Measurements from ENCODE around the gene DDX1.

Gene DDX1

GRCh38 chr2:15603948-15604347 is 12.3 kb downstream of the DDX1 start:
- no peak for DNase-seq (ENCODE audit: low spot score)
- Histone ChIP-seq H3K27ac (no peak overlapping the region), H3K4me3 (no peak overlapping the region)
- no peak for TF ChIP-seq CTCF (IDR thresholded peaks at IDR 0.05)

DNA sequence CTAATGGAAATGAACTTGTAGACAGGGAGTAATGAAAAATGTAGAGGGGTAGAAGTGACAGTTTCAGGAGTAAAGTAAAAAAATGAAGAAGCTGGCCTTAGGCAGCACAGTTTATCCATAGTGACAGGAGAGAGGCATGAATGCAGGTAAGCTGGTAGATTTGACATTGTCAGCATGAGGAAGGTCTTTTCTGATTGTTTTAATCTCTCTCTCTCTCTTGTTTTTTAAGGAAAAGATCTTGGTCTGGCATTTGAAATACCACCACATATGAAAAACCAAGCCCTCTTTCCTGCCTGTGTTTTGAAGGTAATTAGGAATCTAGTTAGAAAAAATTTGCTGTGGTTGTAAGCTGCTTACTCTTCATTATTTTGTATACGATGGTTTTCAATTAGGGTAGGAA is 14.1 kb downstream of the DDX1 start:
- Histone ChIP-seq H3K27ac (no peak overlapping the region), H3K4me3 (no peak overlapping the region)
- no peak for DNase-seq (ENCODE audit: low spot score)
- TF ChIP-seq CTCF (IDR thresholded peaks at IDR 0.05) = no peak

DNA sequence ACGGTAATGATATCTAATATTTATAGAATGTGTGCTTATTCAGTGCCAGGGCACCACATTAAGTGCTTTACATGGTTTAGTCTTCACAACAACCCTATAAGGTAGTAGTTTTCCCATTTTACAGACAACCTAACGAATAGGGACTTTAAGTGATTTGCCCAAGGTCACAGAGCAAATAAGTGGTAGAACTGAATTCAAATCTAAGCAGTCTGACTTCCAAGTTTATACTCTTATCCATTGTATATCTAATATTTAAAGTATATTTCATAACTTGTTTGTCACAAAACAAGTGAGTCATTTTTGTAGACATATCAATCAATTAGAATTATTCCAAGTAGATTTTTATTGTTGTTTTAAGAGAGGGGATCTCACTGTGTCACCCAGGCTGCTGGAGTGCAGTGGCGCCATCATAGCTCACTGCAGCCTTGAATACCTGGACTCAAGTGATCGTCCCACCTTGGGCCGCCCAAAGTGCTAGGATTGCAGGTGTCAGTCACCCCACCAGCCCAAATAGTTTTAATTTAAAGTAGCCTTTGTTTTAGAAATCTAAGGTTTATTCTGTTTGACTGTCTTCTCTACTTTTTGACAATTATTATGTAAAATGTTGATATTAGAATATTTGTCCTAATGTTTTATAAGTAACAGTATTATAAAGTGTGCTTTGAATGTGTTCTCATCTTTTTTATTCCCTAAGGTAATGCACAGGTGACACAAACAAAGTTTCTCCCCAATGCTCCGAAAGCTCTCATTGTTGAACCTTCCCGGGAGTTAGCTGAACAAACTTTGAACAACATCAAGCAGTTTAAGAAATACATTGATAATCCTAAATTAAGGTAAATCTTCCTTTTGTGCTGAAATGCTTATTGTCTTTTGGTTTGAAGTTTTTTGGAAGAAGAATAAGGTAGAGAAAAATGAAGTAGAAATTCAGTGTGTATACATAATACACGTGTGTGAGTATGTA is 15.1 kb downstream of the DDX1 start:
- no peak for DNase-seq (ENCODE audit: low spot score)
- no peak for TF ChIP-seq CTCF (IDR thresholded peaks at IDR 0.05)
- H3K27ac ChIP-seq = no peak overlapping the region
- no peak overlapping the region for H3K4me3 ChIP-seq

DNA sequence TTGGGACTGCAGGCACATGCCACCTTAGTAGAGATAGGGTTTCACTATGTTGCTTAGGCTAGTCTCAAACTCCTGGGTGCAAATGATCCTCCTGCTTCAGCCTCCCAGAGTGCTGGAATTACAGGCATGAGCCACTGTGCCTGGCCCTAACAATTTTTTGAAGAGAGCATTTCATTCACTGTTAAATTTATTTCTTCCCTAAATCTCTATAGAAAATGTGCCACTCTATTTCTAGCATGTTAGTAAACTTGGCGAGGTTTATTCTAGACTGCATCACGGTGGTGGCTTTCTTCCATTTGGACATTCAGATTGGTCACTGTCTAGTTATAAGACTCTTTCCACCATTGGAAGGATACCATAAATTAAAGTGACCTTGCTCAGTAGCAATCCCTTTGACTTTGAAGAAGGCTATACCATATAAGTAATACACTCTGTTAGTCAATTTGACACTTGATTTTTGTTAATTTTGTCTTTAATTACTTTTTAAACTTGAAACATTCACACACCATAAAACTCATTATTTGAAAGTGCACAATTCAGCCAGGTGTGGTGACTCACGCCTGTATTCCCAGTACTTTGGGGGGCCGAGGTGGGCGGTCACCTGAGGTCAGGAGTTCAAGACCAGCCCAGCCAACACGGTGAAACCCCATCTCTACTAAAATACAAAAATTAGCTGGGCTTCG is 16.2 kb downstream of the DDX1 start:
- DNase-seq (ENCODE audit: low spot score) = no peak
- no peak for TF ChIP-seq CTCF (IDR thresholded peaks at IDR 0.05)
- Histone ChIP-seq H3K27ac (no peak overlapping the region), H3K4me3 (no peak overlapping the region)

DNA sequence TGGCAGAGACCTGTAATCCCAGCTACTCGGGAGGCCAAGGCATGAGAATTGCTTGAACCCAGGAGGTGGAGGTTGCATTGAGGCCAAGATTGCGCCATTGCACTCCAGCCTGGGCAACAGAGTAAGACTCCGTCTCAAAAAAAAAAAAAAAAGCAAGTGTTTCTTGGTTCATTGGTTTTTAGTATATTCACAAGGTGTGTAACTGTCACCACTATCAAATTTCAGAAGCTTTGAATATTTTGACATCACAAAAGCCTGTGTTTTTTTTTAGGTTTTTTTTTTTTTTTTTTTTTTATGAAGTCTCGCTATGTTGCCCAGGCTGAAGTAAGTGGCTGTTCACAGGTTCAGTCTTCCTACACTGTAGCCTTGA is 16.7 kb downstream of the DDX1 start:
- TF ChIP-seq CTCF (IDR thresholded peaks at IDR 0.05) = no peak
- H3K27ac ChIP-seq = no peak overlapping the region

DNA sequence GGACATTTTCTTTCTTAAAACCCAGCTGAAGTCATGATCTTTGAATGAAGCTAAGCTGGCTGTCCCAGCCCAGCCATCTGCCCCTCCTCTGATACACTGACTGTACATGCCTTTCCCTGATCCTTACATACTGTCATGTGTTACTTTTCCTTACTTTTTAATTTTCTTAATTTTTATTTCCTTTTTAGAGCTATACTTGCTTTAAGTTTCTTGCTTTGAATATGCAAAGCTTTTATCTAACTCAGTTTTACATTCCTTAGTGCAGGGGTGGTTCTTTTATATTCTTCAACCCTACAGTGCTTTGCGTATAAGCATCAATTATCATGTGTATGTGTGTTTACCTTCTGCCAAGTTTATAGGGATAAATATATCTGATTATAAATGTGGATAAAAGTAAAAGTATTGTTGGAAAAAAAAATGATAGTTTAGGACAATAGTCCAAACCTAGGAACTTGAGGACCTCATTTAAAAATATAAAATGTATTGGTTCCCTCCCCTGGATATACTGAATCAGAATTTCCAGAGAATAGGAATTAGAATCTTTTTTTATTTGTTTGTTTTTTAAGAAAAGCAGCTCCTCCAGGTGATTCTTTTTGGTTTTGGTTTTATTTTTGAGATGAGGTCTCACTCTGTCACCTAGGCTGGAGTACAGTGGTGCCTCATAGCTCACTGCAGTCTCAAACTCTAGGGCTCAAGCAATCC is 17.8 kb downstream of the DDX1 start:
- no peak for DNase-seq (ENCODE audit: low spot score)
- Histone ChIP-seq H3K27ac (no peak overlapping the region), H3K4me3 (no peak overlapping the region)
- no peak for TF ChIP-seq CTCF (IDR thresholded peaks at IDR 0.05)

More for the DNA sequence above, 16.7 kb downstream of the DDX1 start:
- H3K4me3 ChIP-seq = no peak overlapping the region
- no peak for DNase-seq (ENCODE audit: low spot score)

All from coronary artery (tissue), 2 donors.